MV-4-11 (cell line): ENCODE data around the gene TIMM50.
"Not testable (repeated sequence)": the region's sequence is repeated elsewhere in the genome, so short reads cannot be mapped to it uniquely, and the experiment has no call there.

Source experiments
- DNase-seq: peaks from one replicate; lab custom pipeline; 2025; lab: John Stamatoyannopoulos, UW

The TIMM50 gene

DNA sequence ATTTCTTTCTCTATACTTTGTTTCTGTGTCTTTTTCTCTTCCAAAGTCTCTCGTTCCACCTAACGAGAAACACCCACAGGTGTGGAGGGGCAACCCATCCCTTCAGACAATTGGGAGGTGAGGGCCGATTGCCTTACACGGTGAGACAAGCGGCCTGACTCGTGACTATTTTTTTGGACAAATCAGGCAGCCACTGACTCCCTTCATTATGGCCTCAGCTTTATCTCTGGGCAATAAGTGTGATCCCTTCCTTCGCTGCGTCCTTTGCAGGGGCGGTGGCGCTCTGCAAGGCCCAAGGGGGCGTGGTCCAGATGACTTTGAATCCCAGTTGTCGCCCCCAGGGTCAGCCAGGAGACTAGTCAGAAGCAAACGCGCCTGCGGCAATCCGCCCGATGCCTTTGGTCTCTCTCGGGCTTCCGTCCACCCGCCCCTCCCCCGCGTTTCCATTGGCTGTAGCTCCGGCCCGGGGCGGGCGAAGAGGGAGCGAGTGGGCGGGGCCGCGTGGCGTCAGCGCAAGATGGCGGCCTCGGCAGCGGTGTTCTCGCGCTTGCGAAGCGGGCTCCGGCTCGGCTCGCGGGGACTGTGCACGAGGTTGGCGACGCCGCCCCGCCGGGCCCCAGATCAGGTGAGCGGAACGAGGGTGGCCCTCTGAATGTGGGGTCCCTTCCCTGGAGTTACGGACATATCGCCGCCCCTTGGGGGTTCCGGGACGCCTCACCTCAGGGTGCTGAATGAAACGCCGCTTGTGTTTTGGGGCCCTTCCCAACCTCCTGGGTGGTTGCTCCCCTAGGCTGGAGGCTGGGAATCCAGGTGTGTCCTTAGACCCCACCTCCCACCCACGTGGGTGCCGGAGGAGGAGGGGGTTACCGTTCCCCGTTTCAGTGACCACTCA lies at the start of gene TIMM50:
Gene TIMM50, plus strand, starts transcription at position 502 of the 892 bp plus-strand sequence. Its CDS starts 16 bp downstream, at position 518.
- peak; percentile 97 for DNase-seq

DNA sequence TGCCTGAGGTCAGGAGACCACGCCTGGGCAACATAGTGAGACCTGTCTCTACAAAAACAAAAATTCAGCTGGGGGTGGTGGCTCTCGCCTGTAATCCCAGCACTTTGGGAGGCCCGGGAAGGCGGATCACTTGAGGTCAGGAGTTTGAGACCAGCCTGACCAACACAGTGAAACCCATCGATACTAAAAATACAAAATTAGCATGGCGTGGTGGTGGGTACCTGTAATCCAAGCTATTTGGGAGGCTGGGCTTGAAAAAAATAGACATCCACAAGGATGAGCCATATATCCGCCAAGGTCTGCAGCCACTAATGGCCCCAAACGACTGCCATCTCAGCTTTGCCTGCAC lies 48.0 kb upstream of the TIMM50 start:
- DNase-seq = no peak

DNA sequence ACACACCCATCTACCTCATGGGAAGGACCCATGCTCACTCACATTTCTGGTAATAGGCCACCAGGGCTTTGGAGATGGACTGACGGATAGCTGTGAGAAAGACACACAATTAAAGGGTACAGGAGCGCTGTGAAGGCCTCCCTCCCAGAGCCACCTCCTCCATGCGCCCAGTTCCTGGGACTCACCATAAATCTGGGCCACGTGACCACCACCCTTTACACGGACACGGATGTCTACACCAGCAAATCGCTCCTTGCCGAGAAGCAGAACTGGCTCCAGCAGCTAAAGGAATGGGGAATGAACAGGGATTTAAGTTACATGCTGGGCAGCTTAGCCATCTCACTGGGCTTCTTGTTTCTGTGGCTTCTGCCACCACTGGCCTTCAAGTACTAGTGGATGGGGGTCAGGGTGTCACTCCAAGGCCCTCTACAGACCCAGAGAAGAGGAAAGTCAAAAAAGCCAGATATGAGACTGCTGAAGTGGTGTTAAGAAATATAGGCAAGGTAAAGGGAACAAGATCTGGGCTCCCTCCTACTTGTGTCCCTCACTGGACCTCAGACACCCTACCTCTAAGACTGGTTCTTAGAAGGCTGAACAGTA lies 47.1 kb upstream of the TIMM50 start:
- DNase-seq = no peak

DNA sequence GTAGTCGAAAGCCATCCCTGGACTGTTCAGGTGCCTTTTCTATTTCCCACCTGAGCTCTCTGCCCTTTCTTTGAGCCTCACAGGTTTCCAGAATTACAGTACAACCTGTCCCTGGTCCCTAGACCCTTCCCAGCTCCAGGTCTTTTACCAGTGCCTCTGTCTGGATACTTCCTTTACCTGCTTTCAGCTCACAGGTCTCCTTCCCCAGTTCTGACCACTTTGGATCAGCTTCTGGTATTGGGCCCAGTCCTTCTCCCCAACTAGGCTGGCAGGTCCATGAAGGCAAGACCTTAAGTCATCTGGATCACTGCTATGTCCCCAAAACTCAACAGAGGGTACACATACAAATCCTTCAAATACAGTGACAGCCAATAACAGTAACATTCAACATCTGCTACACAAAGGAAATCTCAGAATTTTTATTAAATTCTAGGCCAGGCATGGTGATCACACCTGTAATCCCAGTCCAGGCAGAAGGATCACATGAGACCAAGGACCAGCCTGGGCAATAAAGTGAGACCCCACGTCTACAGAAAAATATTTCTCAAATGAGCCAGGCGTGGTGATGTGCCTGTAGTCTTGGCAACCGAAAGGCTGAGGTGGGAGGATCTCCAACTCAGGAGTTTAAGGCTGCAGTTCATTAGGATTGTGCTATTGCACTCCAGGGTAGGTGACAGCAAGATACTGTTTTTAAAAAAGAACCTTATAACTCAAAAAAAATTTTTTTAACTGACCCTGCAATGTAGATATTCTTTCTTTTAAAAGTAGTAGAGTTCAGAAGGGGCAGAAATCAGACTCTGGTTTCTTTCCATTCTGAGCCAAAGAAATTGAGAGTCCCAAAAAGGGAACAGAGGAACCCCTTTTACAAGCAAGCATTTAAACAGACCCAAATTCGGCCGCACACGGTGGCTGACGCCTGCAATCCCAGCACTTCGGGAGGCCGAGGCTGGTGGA lies 46.2 kb upstream of the TIMM50 start:
- DNase-seq = no peak

DNA sequence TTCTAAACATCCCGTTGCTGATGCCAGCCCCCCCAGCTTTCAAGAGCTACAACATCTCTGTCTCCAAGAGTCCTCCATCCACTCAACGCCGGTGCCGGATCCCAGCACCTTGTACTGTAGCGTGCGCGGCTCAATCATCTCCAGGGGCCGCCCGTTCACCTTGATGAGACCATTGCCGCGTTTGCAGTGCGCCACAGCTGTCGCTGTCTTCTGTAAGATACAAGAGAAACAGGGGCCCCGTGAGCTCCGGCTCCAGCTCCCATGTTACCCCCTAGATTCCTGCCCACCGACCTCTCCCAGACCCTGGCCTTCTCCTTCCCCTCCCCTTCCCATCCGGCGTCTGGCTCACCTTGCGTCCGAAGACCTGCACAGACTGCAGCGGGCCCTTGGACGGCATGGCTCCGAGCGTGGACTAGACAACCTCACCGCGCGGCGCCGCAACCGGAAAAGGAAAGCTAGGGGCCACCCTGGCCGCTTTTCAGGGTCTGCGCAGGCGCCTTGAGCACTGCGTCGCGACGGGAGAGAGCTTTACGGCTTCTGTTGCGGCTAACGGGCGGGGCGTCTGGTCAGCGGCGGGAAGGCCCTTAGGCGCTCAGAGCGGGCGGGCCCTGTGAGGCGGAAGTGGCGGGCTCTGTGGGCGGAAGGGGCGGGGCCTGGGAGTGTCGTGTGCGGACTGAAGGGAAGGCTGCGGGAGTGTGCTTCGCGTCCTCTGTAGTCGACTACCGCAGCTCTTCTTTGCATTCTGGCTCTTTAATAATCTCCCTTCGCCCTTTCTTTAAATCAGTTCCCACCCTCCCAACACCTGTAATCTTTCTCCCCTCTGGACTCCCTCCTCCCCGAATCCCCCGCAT lies 44.9 kb upstream of the TIMM50 start, which contains the start of gene RPS16:
Gene RPS16, minus strand, starts transcription at position 451 of the 851 bp plus-strand sequence. Its CDS starts 54 bp downstream, at position 397.
- peak; percentile 99 for DNase-seq

DNA sequence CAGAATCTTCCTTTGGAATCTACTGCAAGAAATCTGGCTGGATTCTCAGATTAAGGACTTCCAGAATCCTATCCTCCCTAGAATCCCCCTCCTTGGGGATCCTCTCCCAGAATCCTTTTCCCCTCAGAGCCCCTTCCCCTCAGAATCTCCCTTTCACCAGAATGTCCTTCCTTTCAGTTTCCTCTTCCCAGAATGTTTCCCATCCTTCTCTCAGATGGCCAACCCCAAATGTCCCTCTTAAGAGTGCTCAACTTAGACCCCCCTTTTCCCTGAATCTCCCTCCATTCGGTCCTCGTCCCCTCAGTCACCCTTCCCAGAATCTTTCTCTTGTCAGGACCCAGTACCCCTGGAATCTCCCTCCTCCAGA lies 44.3 kb upstream of the TIMM50 start:
- DNase-seq = no peak

DNA sequence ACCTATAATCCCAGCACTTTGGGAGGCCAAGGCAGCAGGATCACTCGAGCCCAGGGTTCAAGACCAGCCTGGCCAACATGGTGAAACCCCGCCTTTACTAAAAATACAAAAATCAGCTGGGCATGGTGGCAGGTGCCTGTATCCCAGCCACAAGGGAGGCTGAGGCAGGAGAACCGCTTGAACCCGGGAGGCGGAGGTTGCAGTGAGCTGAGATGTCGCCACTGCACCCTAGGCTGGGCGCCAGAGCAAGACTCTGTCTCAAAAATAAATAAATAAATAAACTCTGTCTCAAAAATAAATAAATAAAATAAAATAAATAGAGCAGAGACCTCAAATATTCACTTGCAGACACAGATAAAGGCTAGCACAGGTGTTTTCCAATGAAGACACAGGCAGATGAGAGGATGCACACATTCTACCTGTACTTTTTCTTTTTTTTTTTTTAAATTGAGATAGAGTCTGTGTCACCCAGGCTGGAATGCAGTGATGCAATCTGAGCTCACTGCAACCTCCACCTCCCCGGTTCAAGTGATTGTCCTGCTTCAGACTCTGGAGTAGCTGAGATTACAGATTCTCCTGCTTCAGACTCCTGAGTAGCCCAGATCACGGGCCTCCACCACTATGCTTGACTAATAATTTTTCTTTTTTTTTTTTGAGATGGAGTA lies 42.2 kb upstream of the TIMM50 start:
- DNase-seq = no peak

DNA sequence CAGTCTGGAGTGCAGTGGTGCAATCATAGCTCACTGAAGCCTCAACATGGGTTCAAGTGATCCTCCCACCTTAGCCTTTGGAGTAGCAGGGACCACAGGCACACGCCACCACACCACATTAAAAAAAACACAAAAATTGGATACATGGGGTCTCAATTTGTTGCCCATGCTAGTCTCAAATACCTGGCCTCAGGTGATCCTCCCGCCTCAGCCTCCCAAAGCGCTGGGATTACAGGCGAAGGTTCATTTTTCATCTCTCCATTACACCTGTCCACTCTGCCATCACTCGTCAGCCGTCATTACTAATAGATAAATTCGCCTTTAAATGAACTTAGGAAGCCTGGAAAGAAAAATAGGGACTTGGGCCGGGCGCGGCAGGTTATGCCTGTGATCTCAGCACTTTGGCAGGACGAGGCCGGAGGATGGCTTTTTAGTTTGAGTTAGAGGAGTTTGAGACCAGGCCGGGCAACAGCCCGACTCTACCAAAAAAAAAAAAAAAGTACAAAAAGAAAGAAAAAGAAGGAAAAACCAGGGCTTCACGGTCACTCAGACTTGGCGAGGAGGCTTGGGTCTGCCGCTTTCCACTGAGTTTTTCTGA lies 35.9 kb upstream of the TIMM50 start:
- no peak for DNase-seq

DNA sequence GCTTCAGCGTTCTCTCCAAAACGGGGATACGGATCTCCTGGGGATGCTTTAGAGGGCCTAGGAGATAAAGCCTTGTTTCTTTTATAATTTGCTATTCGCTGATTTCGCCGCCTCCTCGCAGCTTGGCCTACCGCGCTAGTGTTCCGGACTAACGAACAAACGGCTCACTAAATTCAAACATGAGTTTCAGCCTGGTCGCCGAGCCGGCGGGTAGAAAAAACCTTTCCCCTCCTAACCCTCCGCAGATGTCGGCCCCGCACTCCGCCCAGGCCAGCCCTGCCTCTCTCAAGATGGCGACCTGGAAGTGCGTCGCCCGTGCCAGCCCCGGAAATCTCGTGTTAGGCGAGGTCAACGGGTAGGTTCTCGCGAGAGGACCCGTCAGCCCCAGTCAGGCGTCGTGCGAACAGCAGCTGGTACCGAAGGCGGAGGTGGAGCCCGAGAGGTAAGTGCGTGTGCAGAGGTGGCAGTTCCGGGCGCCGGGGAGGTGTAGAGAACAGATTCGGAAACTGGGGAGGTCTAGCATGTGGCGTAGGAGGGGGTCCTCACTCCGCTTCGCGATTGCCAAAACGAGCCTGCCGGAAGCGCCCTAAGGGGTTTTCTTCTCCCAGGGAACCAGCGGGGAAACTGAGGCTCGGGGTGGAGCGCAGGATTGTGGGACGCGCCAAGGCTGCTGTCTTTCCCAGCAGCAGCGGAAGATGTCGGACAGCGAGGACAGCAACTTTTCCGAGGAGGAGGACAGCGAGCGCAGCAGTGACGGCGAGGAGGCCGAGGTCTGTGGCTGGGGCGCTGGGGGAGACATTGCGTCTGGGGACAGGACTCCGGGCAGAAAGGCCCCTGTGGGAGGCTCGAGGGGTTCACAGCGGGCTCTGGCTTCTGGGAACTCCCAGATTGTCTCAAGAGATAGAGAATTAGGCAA lies 35.2 kb upstream of the TIMM50 start, which contains the start of gene SUPT5H:
Gene SUPT5H, plus strand, starts transcription at position 387 of the 916 bp plus-strand sequence. Its CDS starts 309 bp downstream, at position 696.
- peak; percentile 99 for DNase-seq

DNA sequence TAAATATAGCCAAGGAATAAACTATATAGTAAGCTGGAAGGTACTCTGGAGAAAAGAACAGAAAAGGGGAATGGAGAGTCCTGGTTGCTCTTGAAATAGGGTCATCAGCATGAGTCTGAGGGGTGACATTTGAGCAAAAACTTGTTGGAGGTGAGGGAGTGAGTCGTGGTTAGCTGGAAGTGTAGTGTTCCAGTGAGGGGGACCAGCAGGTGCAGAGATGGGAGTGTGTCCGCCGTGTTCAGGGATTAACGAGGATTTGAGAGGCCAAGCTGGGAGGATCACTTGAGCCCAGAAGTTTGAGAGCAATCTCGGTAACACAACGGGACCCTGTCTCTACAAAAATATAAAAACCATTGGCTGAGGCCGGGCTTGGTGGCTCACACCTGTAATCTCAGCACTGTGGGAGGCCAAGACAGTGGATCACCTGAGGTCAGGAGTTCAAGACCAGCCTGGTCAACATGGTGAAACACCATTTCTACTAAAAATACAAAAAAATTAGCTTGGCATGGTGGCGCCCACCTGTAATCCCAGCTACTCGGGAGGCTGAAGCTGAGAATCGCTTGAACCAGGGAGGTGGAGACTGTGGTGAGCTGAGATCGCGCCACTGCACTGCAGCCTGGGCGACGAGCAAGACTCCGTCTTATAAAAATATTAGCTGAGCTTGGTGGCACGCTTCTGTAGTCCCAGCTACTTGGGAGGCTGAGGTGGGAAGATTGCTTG lies 34.1 kb upstream of the TIMM50 start:
- no peak for DNase-seq

DNA sequence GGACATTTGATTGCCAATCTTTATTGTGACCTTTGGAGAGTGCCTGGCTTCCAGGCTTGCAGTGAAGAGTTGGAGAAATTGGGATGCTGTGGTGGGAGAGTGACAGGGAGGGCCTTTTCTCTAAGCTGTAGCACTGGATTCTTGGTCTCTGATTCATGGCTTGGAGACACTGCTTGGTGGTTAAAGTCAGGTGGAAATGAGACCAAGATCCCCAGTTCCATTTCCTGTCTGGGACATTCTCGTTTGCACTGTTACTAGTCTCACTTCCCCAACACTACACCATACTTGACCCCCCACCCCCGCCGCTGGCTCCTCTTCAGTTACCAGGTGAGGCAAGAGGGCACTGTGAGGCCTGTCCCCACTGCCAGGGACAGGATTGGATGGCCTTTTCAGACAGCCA lies 32.4 kb upstream of the TIMM50 start:
- DNase-seq = peak; percentile 94

DNA sequence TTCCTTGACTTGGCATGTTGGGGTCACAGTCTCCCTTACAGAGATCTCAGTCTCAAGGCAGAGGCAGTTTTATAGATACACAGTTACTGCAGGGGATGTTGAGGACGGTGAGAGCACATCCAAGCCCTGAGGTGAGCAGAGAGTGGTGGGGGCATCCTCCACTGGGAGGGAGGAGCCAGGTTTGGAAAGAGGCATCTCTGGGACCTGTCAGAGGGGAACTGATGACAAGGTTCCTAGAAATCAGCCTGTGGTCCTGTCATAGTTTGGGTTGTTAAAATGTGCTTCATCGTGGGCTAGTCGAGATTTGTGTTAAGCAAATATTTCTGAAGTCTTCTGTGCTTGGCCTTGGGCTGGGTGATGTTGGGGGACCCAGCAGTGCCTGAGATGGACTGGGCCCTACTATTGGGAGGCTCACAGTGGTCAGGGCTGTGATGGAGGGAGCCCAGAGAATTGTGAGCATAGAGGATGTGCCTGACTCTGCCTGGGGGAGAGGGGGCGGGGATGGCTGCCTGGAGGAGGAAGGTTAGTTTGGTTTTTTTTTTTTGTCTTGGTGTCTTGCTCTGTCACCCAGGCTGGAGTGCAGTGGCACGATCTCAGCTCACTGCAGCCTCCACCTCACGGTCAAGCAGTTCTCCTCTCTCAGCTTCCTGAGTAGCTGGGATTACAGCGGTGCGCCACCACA lies 31.4 kb upstream of the TIMM50 start:
- DNase-seq = no peak

DNA sequence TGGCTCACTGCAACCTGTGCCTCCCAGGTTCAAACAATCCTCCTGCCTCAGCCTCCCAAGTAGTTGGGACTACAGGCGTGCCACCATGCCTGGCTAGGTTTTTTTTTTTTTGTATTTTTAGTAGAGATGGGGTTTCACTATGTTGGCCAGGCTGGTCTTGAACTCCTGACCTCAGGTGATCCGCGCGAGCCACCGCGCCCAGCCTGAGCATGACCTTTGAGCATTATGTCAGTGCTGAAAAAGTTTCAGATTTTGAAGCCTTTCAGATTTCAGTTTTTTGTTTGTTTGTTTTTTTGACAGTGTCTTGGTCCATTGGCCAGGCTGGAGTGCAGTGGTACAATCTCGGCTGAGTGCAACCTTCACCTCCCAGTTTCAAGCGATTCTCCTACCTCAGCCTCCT lies 29.4 kb upstream of the TIMM50 start:
- DNase-seq = not testable (repeated sequence)

DNA sequence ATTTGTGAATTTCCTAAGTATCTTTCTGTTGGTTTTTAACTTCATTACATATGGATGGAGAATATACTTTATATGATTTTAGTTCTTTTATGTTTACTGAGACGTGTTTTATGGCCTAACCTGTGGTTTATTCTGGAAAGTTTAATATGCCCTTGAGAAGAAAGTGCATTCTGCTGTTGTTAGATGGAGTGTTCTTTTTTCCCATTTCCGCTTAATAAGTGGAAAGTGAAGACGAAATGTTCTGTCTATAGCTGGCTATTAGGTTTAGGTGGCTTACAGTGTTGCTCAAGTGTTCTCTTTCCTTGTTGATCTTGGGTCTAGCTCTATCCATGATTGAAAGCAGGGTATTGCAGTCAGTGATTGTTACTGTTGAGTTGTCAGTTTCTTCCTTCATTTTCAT lies 17.2 kb upstream of the TIMM50 start:
- no peak for DNase-seq

DNA sequence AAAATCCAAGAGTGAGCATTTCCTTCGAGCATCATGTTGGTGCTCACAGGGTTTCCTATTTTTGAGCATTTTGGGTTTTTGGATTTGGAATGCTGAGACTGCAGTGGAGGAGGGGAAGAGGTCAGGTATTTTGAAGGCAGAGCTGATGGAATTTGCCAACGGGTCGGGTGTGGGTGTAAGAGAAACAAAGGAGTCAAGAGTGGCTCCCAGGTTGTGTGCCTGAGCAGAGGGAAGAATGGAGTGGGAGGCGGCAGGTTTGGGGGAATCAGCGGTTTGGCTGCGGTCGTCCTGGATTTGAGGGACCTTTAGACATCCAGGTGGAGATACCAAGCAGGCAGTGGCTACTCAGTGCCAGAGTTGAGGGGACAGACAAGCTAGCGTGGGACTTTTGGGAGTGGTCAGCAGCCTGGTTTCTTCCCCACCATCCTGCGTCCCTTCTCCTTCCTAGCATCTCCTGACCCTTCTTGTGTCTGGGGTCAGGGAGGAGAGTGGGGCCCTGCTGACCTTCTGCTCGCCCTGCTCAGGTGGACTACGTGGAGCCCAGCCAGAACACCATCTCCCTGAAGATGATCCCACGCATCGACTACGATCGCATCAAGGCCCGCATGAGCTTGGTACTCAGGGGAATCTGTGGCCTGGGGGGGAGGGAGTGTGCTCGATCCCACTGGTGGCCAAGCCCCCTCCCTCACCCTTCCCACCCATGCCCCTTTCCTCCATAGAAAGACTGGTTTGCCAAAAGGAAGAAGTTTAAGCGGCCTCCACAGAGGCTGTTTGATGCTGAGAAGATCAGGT lies 14.5 kb upstream of the TIMM50 start:
- no peak for DNase-seq

DNA sequence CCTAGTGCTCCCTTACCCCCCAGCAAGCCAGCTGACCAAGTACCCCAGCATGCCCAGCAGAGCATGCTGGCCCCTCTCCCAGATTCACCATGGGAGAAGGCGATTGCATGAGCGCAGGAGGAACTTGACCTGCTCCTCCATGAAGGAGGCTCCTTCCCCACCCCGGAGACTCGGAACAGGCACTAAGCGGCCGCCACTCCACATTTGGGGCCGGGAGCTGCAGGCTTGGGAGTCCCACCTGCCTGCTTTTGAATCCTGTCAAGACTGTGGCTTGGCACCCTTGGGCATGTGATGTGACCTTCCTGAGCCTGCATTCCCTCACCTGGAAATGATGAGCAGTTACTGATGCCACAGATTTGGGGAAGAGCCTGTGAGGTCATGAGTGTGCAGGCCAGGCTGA lies 12.7 kb upstream of the TIMM50 start:
- no peak for DNase-seq

DNA sequence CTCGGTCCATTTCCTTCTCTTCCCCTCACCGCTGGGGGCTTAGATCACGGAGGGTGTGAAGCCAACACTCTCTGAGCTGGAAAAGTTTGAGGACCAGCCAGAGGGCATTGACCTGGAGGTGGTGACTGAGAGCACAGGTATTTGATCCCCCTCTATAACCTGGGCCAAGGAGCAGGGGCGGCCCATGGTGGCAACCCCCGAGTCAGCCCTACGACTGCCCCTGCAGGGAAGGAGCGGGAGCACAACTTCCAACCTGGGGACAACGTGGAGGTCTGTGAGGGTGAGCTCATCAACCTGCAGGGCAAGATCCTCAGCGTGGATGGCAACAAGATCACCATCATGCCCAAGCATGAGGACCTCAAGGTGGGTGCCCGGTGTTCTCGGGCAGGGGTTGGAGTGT lies 11.6 kb upstream of the TIMM50 start:
- no peak for DNase-seq
